GM15510 (cell line): ENCODE data around the gene ARHGAP45.
A peak's percentile ranks its signal among the peaks of the same experiment; 100 is the strongest.

ENCODE experiments used
- POLR2A ChIP-seq: IDR thresholded peaks from 3 replicates; pipeline ENCODE4 v1.6.1; 2011; ENCODE audit warnings: borderline replicate concordance; ENCODE audit not compliant: insufficient read length; ENCODE audit errors: extremely low read depth

ARHGAP45 gene

GRCh38 chr19:1082928-1083816 lies 16.2 kb downstream of the ARHGAP45 start:
- no peak for TF ChIP-seq POLR2A

GRCh38 chr19:1084024-1084868 lies 17.3 kb downstream of the ARHGAP45 start:
- no peak for TF ChIP-seq POLR2A

GRCh38 chr19:1085053-1085658 lies 18.2 kb downstream of the ARHGAP45 start:
- TF ChIP-seq POLR2A = no peak

- peak; percentile 20 for TF ChIP-seq POLR2A
Measured at GRCh38 chr19:1085676-1086442, 18.9 kb downstream of the ARHGAP45 start.

- TF ChIP-seq POLR2A = no peak
Measured at GRCh38 chr19:1086613-1087012, 19.6 kb downstream of the ARHGAP45 start.

- peak; percentile 14 for TF ChIP-seq POLR2A
Measured at GRCh38 chr19:1087813-1088415, 20.9 kb downstream of the ARHGAP45 start.

GRCh38 chr19:1088416-1089010 lies 21.5 kb downstream of the ARHGAP45 start:
- TF ChIP-seq POLR2A = peak; percentile 36

- no peak for TF ChIP-seq POLR2A
Measured at GRCh38 chr19:1089126-1089771, 22.3 kb downstream of the ARHGAP45 start.

- TF ChIP-seq POLR2A = no peak
Measured at GRCh38 chr19:1089891-1090290, 22.9 kb downstream of the ARHGAP45 start.

GRCh38 chr19:1090731-1091543 lies 24.0 kb downstream of the ARHGAP45 start:
- TF ChIP-seq POLR2A = no peak

- TF ChIP-seq POLR2A = no peak
Measured at GRCh38 chr19:1091544-1092175, 24.7 kb downstream of the ARHGAP45 start.

- TF ChIP-seq POLR2A = no peak
Measured at GRCh38 chr19:1093330-1093729, 26.4 kb downstream of the ARHGAP45 start.

- no peak for TF ChIP-seq POLR2A
Measured at GRCh38 chr19:1093811-1094553, 27.0 kb downstream of the ARHGAP45 start.
